Esophagus (tissue), 2 donors: Measurements from ENCODE around the gene GABBR2. TPM values are rescaled to one million over a fixed set of nuclear protein-coding genes. Genes with fewer than 3 reads are reported as not detected.

ENCODE experiments used
- H3K27ac ChIP-seq, 2 donors: one replicate each; pipeline ENCODE4 v1.5.1; 2013; ENCODE audit warnings: low read depth in 2 of 2, mild to moderate bottlenecking in 2 of 2, inconsistent platforms in 1 of 2, low read length in 1 of 2, moderate library complexity in 1 of 2
- H3K27me3 ChIP-seq, 2 donors: one replicate each; pipeline ENCODE4 v1.6.1; 2013; ENCODE audit warnings: low read length in 2 of 2, control low read depth in 1 of 2, mild to moderate bottlenecking in 1 of 2; ENCODE audit not compliant: insufficient read depth in 2 of 2, control insufficient read depth in 1 of 2
- H3K36me3 ChIP-seq, 2 donors: one replicate each; pipeline ENCODE4 v1.6.1; 2013; ENCODE audit warnings: low read length in 1 of 2; ENCODE audit not compliant: control insufficient read depth in 2 of 2, insufficient read depth in 2 of 2
- H3K4me1 ChIP-seq, 2 donors: one replicate each; pipeline ENCODE4 v1.6.1; 2013; ENCODE audit warnings: low read length in 1 of 2; ENCODE audit not compliant: control insufficient read depth in 2 of 2, insufficient read depth in 2 of 2
- H3K4me3 ChIP-seq, 2 donors: one replicate each; pipeline ENCODE4 v1.5.1; 2013; ENCODE audit warnings: low read length in 2 of 2, mild to moderate bottlenecking in 2 of 2, low read depth in 1 of 2, moderate library complexity in 1 of 2
- H3K9me3 ChIP-seq, 2 donors: one replicate each; pipeline ENCODE4 v1.6.1; 2013; ENCODE audit warnings: mild to moderate bottlenecking in 2 of 2, low read depth in 1 of 2, low read length in 1 of 2, moderate library complexity in 1 of 2; ENCODE audit not compliant: control insufficient read depth in 2 of 2, insufficient read depth in 1 of 2
- WGBS, 2 donors: extraction: QIAGEN DNeasy Blood & Tissue Kit; methylation state at CpG; one replicate each; pipeline ENCODE4 v1.1.7; 2013; 5-methylcytosine and 5-hydroxymethylcytosine counted together
- polyA plus RNA-seq, 2 donors: library from polyadenylated mRNA; stranded (reverse); fragments of 200-250 nt; gene quantifications; one replicate each; pipeline ENCODE4 v1.2.3, GENCODE V29; 2013
- donor health status: healthy with polysubstance abuse.
- donor health status: Bipolar disorder and iron deficiency.

GABBR2 gene
- polyA plus RNA-seq, 2 donors = under 0.01 TPM; not detected in 1

- no peak overlapping the region for H3K4me3 ChIP-seq
- peaks cover 0 to 2% of the 10 kb centered on the region in 2 donors for H3K9me3 ChIP-seq
- H3K36me3 ChIP-seq = no peaks in the 10 kb centered on the region
- no peaks in the 10 kb centered on the region for H3K27me3 ChIP-seq
- H3K4me1 ChIP-seq = no peaks in the 10 kb centered on the region
- H3K27ac ChIP-seq = no peak overlapping the region
- WGBS, 2 donors = 77 to 79% methylated on average over 5 of the region's 5 CpGs
Measured at GRCh38 chr9:98367371-98367900, 341.3 kb downstream of the GABBR2 start.

DNA sequence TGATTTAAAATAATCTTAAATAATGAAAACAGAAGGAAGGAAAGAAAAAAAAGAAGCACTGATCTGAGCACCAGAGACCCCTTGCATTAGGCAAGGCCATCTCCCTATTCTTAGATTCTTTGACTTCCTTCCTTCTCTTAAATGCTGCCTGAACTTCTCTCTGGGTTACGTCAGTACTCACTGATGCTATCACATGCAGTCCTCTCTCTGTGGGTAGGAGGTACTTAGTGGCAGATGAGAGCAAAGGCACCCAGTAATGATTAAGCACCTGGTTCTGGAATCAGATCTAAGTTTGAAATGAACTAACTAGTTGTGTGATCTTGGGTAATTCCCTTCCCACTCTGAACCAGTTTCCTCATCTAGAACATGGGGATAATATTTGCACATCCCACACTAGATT is 343.0 kb downstream of the GABBR2 start:
- H3K4me3 ChIP-seq = no peak overlapping the region
- peaks cover 0 to 2% of the 10 kb centered on the region in 2 donors for H3K9me3 ChIP-seq
- no peaks in the 10 kb centered on the region for H3K27me3 ChIP-seq
- WGBS, 2 donors = 71 to 84% methylated on average over 1 of the region's 1 CpG
- H3K4me1 ChIP-seq = no peaks in the 10 kb centered on the region
- H3K27ac ChIP-seq = no peak overlapping the region
- H3K36me3 ChIP-seq = no peaks in the 10 kb centered on the region

DNA sequence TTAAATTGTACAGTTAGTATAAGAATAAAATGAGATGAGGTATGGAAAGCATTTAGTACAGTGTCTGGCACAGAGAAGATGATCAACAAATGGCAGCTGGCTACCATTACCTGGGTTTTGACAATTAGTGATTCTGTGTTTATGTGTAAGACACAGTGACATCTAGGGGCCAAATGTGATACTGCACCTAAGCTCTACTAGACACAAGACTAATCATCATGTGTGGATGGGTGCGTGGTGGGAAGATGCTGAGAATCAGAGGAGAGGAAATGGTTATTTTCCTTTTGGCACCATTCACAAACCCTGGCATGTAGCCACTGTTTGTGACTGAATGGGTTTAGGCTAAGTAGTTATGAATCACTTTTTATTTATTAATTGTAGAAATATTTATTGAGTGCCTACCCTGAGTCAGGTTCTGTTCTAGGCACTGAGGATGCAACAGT is 343.5 kb downstream of the GABBR2 start:
- Histone ChIP-seq H3K4me1 (no peaks in the 10 kb centered on the region), H3K27me3 (no peaks in the 10 kb centered on the region), H3K4me3 (no peak overlapping the region), H3K27ac (no peak overlapping the region), H3K36me3 (no peaks in the 10 kb centered on the region), H3K9me3 (peaks cover 0 to 2% of the 10 kb centered on the region in 2 donors)
- WGBS, 2 donors = 85 to 95% methylated on average over 1 of the region's 1 CpG

GRCh38 chr9:98364086-98364485 is 344.6 kb downstream of the GABBR2 start:
- Histone ChIP-seq H3K36me3 (no peaks in the 10 kb centered on the region), H3K27ac (no peak overlapping the region), H3K27me3 (no peaks in the 10 kb centered on the region), H3K4me1 (no peaks in the 10 kb centered on the region), H3K4me3 (no peak overlapping the region), H3K9me3 (peaks cover 0 to 2% of the 10 kb centered on the region in 2 donors)
- 47 to 51% methylated on average over 4 of the region's 4 CpGs for WGBS, 2 donors

GRCh38 chr9:98363644-98364043 is 345.1 kb downstream of the GABBR2 start:
- WGBS, 2 donors = 49 to 58% methylated on average over 6 of the region's 6 CpGs
- peaks cover 0 to 2% of the 10 kb centered on the region in 2 donors for H3K9me3 ChIP-seq
- no peaks in the 10 kb centered on the region for H3K36me3 ChIP-seq
- H3K4me3 ChIP-seq = no peak overlapping the region
- H3K27me3 ChIP-seq = no peaks in the 10 kb centered on the region
- H3K27ac ChIP-seq = no peak overlapping the region
- H3K4me1 ChIP-seq = no peaks in the 10 kb centered on the region

- H3K9me3 ChIP-seq = peaks cover 0 to 2% of the 10 kb centered on the region in 2 donors
- no peaks in the 10 kb centered on the region for H3K4me1 ChIP-seq
- H3K4me3 ChIP-seq = no peak overlapping the region
- H3K27ac ChIP-seq = no peak overlapping the region
- WGBS, 2 donors = 77 to 85% methylated on average over 11 of the region's 11 CpGs
- no peaks in the 10 kb centered on the region for H3K27me3 ChIP-seq
- H3K36me3 ChIP-seq = no peaks in the 10 kb centered on the region
Measured at GRCh38 chr9:98362624-98363252, 346.0 kb downstream of the GABBR2 start.

GRCh38 chr9:98361645-98362044 is 347.1 kb downstream of the GABBR2 start:
- no peaks in the 10 kb centered on the region for H3K4me1 ChIP-seq
- no peaks in the 10 kb centered on the region for H3K27me3 ChIP-seq
- no peaks in the 10 kb centered on the region for H3K36me3 ChIP-seq
- H3K27ac ChIP-seq = no peak overlapping the region
- no peak overlapping the region for H3K4me3 ChIP-seq
- peaks cover 0 to 2% of the 10 kb centered on the region in 2 donors for H3K9me3 ChIP-seq
- 57 to 64% methylated on average over 3 of the region's 3 CpGs for WGBS, 2 donors

DNA sequence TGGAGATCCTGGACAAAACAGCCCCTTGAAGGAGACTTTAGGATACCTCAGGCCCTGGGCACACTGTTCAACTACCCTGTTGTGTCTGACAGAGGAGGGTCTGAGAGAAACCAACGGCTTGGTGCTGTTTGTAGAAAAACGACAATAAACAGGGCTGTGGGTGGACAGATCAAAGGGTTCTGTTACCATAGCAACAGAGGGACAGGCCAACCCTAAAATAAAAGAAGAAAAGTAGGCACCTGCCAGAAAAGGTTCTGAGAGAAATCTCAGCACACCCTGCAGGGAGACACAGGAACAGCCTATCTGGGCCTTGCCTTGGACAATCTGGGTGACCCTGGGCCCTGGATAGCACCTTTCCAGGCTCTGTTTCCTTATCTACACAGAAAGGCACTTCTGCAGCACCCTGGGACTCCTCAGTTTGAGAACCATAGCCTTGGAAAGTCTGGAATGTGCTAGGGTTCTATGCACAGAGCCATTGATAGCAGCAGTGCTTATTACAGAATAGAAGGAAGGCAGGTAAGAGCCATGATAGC is 348.5 kb downstream of the GABBR2 start:
- 45 to 49% methylated on average over 2 of the region's 2 CpGs for WGBS, 2 donors
- Histone ChIP-seq H3K27me3 (no peaks in the 10 kb centered on the region), H3K27ac (no peak overlapping the region), H3K4me1 (no peaks in the 10 kb centered on the region), H3K4me3 (no peak overlapping the region), H3K36me3 (no peaks in the 10 kb centered on the region), H3K9me3 (no peaks in the 10 kb centered on the region)

DNA sequence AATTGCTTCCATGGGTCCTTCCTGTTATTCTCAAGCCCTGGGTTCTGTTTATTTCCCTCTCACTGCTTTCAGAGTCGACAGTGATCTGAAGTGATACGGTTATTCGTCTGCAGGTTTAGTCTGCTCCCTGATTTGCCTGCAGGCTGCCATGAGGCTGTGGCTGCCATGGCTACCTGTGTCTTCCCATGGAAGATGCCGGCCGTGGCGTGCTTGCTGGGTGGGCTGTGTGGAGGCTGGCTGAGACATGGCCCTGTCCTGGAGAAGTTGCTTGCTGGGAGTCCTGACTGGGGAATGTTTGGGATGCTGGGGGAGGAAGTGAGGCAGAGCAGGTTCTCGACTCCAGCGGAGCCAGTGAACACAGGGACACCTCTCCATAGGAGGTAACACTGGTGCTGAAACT is 349.2 kb downstream of the GABBR2 start:
- H3K4me1 ChIP-seq = no peaks in the 10 kb centered on the region
- WGBS, 2 donors = 67 to 80% methylated on average over 8 of the region's 8 CpGs
- no peaks in the 10 kb centered on the region for H3K36me3 ChIP-seq
- H3K27me3 ChIP-seq = no peaks in the 10 kb centered on the region
- no peak overlapping the region for H3K27ac ChIP-seq
- no peak overlapping the region for H3K4me3 ChIP-seq
- no peaks in the 10 kb centered on the region for H3K9me3 ChIP-seq
